ENCODE results near the gene MEDAG.
A peak's percentile ranks its signal among the peaks of the same experiment; 100 is the strongest.

MEDAG gene

DNA sequence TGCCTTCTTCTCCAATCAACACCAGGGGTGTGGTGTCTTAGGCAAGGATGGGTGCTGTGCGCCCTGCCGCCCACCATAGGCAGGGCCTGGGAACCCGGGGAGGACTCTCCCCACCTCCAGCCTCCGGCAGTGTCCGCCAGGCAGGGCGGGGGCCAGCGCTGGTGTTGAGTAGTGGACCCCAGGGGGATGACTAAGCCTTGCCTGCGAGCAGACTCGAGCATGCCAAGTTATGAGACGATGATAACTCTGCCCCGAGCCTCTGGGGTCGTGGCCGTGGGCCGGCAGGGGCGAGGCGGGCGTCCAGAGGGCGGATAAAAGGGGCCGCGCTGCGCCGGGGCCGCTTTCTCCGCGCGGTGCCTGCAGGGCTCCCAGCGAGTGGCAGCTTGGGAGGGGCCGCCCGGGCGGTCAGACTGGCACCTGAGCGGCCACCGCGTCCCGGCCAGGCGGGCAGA is at the start of gene MEDAG:
MEDAG (plus strand) TSS at position 340 of the 452 bp plus-strand sequence. CDS start 245 bp downstream, outside the sequence.
- no peak for DNase-seq

DNA sequence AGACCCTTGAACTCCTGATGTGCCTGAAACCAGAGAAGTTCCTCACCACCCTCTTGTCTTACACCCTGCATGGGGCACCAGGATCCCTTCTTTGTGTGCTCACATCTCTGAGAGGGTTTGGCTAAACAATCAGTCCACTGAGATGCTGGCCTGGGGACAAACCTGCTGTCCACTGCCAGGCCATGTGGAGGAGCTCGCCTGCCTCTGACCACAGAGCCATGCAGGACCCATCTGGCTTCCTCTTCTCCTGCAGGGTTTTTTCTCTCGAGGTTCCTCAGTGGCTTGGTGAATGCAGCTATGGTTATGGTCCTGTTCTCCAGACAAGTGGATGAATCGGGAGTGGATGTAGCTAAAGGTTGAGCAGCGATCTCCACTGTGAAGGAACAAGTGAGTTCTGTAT is 49.1 kb upstream of the MEDAG start:
- DNase-seq = no peak

- DNase-seq = no peak
Observed at GRCh38 chr13:30857636-30858035, 48.4 kb upstream of the MEDAG start.

DNA sequence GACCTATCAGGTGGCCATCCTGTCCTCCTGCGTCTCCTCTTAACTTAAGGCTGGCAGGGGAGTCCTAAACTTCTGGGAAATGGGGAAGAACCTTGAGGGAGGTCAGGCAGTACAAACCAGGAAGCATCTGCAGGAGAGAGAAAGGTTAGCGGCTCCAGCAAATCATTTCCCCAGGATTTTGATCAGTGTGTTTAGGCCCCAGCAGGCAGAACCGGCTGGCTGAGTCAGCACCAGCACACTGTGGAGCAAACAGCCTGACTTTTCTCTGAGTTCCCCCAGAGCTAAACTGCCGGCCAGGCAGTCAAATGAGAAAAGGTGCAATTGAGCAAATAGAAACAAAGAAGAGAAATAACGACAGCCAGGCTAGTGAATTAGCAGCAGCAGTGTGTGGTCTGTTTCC is 46.7 kb upstream of the MEDAG start:
- DNase-seq = no peak

- no peak for DNase-seq
Observed at GRCh38 chr13:30861163-30861562, 44.9 kb upstream of the MEDAG start.

GRCh38 chr13:30861836-30862467 is 44.1 kb upstream of the MEDAG start:
- no peak for DNase-seq

- DNase-seq = no peak
Observed at GRCh38 chr13:30862707-30863106, 43.4 kb upstream of the MEDAG start.

DNA sequence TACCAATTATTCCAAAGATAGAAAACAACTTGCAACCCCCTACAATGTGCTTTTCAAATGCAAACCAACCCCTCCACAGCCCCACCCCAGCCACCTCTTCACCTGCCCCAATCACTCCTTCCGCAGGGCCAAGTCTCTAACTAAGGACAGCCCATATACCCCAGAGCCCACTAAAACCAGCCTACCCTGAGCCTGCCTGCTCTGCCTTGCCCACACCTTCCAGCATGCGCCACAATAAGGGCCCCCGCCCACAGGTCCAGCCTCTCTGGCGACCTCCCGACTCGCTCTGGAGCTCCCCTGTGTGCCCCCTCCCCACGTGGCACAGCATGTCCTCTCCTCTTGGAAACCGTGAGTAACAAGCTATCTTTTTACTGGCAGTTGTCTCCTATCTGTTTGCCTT is 42.8 kb upstream of the MEDAG start:
- no peak for DNase-seq

DNA sequence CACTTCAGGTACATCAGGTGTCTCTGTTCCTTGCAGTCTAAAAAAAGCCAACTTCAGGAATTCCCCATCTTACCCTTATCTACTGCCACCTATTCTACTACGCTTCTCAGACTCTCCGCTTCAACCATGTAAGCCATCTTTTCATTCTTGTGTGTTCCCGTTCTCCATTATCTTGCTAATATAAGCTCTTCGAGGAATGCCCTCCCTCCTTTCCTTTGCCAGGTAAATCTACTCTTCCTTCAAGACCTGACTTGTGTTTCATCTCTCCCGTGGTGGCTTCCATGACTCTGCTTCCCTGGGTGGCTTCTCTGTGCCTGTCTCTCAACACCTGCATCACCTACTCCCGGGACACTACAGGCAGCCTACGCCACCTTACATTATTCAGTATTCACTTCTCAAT is 42.3 kb upstream of the MEDAG start:
- no peak for DNase-seq

DNA sequence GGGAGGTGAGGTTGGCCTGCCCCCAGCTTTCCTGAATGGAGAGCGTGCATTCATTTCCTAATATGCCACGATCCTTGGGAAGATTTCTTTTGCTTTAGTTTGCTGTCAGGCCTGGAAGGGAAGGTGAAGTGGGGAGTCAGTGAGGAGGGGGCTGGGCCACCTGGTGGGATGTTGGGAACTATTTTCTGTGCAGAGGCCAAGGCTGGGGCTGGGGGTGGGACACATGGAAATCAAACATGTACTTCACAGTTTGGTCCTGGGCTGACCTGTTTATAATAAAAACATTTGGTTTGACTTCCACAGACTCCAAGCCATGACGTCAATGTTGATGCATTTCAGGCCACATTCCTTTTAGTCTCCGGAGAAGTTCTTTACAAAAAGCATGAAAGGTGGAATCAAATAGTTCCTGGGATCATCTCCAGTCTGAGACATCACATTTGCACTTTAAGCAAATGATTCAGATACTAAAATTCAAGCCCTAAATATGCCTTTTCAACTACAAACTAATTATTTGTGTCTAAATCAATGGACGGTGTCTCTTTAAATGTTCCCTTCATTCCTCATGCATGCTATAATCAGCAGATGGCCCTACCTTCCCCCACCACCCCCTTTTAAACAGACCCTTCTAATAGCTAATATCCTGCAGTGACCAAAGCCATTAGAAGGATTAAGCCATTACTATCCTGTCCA is 41.5 kb upstream of the MEDAG start:
- peak; percentile 85 for DNase-seq

- DNase-seq = peak; percentile 96
Observed at GRCh38 chr13:30865123-30866049, 40.7 kb upstream of the MEDAG start.

DNA sequence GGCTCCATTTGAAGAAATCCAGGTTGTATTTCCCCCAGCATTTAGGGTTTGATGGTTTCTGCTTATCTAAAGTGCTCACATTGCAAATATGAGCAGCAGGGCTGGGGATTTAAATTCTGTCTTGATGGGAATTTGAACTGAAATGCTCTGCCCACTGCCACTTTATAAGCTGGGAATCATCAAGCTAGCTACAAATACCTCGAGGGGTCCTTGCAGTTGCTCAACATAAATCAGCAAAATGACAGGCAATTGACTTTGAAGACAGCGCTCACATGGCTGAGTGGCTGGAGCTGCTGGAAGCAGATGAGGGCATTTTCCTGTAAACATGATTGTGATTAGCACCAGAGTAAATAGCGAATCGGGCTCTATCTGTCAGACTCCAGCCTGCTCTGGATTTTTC is 39.4 kb upstream of the MEDAG start:
- no peak for DNase-seq

GRCh38 chr13:30867089-30867669 is 38.9 kb upstream of the MEDAG start:
- DNase-seq = no peak

DNA sequence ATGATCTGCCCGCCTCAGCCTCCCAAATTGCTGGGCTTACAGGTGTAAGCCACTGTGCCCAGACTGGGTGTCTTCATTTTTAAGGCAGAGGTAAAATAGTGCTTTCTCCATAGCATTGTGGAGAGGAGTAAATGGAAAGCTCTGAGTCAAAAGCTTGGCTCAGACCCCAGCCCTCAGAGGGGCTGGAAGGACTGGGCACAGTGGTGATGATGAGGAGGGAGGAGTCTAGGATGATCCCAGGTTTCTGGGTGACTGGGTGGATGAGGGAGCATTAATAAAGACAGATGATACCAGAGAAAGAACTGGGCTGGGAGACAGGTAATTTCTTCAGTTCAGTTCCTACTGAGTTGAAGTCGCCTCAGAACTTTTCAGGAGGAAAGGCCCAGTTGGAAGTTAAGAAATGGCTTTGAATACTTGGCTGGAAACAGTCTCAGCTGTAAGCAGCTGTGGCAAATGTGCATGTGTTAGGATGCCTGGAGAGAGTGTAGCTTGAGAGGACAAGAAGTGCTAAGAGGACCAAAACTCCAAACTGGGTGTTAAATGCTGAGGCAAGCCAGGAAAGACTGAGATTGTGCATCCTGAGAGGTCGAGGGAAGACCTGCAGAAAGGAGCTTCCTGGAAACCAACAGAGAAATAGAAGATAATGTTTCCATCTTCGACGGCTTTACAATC is 37.1 kb upstream of the MEDAG start:
- DNase-seq = no peak

DNA sequence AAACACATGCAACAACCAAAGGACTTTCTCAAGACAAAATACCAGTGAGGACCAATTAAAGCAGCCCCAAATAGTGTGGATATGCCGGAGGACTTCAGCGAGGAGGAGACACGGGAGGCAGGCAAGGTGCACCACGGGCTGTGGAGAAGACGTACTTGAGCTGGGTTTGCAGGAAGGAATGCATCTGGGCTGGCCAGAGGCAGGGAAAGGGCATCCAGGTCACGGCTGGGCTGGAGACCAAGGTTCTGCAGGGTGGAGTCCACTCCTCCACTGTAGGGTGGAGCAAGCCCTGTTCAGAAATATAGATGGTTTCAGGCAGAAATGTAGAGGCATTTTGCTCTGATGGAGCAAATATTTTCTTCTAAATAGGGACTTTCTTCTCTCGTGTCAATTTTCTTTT is 36.6 kb upstream of the MEDAG start:
- peak; percentile 38 for DNase-seq

DNA sequence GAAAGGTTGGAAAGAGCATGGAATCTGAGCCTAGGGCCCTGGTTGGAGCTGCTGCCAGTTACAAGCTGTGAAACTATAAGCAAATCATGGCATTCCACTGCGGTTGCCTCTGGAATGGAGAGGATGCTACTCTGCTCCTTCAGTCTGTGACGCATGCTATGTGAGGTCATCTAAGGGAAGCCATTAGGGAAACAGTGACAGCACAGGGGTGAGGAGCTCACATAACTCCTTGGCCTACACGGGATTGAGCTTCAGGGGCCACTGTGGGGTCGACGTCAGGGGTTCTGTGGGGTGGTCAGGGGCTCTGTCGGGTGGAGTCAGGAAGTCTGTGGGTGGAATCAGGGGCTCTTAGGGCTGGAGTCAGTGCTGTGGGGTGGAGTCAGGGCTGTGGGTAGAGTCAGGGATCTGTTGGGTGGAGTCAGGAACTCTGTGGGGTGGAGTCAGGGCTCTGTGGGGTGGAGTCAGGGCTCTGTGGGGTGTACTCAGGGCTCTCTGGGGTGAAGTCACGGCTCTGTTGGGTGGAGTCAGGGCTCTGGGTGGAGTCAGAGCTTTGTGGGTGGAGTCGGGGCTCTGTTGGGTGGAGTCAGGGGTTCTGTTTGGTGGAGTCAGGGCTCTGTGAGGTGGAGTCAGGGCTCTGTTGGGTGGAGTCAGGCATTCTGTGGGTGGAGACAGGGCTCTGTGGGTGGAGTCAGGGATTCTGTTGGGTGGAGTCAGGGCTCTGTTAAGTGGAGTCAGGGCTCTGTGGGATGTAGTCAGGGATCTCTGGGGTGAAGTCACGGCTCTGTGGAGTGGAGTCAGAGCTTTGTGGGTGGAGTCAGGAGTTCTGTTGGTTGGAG is 35.8 kb upstream of the MEDAG start:
- DNase-seq = peak; percentile 99

GRCh38 chr13:30870916-30871587 is 35.0 kb upstream of the MEDAG start:
- no peak for DNase-seq

- DNase-seq = no peak
Observed at GRCh38 chr13:30871588-30872275, 34.3 kb upstream of the MEDAG start.

DNA sequence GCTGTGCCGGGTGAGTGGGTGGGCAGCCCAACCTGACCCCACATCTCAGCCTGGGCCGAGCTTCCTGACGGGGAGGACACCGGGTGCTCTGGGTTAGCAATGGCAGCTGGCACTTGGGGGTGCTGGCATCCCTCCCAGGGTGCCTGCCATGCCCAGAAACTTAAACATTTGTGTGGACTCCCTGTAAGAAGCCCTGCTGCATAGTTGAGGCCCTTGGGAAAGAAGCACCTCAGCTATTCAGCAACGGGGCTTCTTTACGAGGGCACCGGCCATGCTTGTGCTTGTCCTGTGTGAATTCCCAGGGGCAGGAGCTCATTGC is 33.8 kb upstream of the MEDAG start:
- no peak for DNase-seq

DNA sequence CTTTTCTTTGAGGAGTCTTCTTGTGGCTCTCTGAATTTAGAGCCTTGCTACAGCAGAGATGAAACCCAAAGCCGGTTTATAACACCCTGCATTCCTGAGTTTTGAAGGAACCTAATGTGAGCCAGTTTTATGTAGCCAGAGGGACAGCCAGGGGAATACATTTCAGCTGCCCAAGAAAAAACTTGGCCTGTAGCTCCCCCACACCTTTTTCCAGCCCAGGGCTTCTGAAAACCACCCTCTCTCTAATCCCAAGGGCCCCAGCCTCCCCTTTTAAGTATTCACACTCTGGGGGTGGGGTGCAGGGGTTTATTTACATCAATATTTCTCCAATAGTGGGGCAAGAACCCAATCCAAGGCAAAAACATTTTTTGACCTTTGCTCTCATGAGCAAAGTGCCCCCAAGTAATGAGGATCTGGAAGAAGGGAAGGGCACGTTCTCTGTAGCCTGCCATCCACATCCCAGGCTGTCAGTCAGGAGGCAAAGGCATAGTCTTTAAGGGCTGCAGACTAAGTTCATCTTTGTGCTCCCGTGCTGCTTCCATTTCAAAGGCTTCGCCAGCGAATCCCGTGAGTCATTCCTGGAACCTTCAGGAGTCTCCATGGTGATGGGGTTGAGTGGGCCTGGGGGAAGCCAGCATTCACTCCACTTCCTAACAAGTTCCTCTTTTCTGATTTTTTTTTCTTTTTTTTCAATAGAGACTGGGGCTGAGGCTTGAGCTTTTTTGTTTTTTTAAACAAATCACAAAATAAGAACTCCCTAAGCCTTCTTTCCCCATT is 33.2 kb upstream of the MEDAG start:
- DNase-seq = peak; percentile 75
